Activated CD4-positive, alpha-beta memory T cell treated with anti-CD3 and anti-CD28 coated beads, Interleukin-2, amount 10 ng/mL, durations not matched to agents 7 days and 5 days (primary cell): Measurements from ENCODE around the gene USP17L5. TPM values are rescaled to one million over a fixed set of nuclear protein-coding genes. Genes with fewer than 3 reads are reported as not detected.
"Not testable (repeated sequence)": the region's sequence is repeated elsewhere in the genome, so short reads cannot be mapped to it uniquely, and the experiment has no call there.

Source experiments
- CTCF ChIA-PET: fragments of 350-600 bp; sonication (Branson Sonifier 250); formaldehyde crosslinking; loops from one replicate; lab custom pipeline; 2021; ENCODE audit warnings: antibody characterized with exemption, inconsistent platforms; lab: Charles Lee
- POLR2A ChIA-PET: fragments of 350-600 bp; sonication (Branson Sonifier 250); formaldehyde crosslinking; loops from one replicate; lab custom pipeline; 2021; ENCODE audit warnings: antibody characterized with exemption; lab: Charles Lee
- DNase-seq: peaks from one replicate; pipeline ENCODE4 v3.0.0-alpha.2; 2020
- H3K27ac Mint-ChIP-seq: one replicate; pipeline ENCODE4 v1.8.0; 2021; ENCODE audit warnings: mild to moderate bottlenecking, mixed read lengths
- H3K27me3 Mint-ChIP-seq: one replicate; pipeline ENCODE4 v1.8.0; 2021; ENCODE audit warnings: mixed read lengths
- H3K36me3 Mint-ChIP-seq: one replicate; pipeline ENCODE4 v1.8.0; 2021; ENCODE audit warnings: low read depth, mixed read lengths
- H3K4me1 Mint-ChIP-seq: one replicate; pipeline ENCODE4 v1.8.0; 2021; ENCODE audit warnings: mixed read lengths
- H3K4me3 Mint-ChIP-seq: one replicate; pipeline ENCODE4 v1.8.0; 2021; ENCODE audit warnings: mild to moderate bottlenecking, mixed read lengths
- H3K9me3 Mint-ChIP-seq: one replicate; pipeline ENCODE4 v1.8.0; 2021; ENCODE audit warnings: mixed read lengths
- total RNA-seq, 2 experiments: library from RNA; stranded (reverse); gene quantifications; one replicate each; pipeline ENCODE4 v1.2.3, GENCODE V29; 2021

USP17L5 gene
- not detected for total RNA-seq

- DNase-seq, H3K27me3 Mint-ChIP-seq, H3K4me1 Mint-ChIP-seq, H3K36me3 Mint-ChIP-seq, POLR2A ChIA-PET, H3K27ac Mint-ChIP-seq, H3K9me3 Mint-ChIP-seq, H3K4me3 Mint-ChIP-seq, CTCF ChIA-PET: not testable (repeated sequence)
Measured at GRCh38 chr4:9339103-9339502, at the start of gene USP17L5. TSS of gene USP17L5 (plus strand) at chr4:9339403. CDS start at chr4:9339403, 0 bp downstream.

GRCh38 chr4:9324191-9324590 lies 15.0 kb upstream of the USP17L5 start:
- H3K27me3 Mint-ChIP-seq, H3K27ac Mint-ChIP-seq, DNase-seq, H3K4me3 Mint-ChIP-seq, CTCF ChIA-PET, H3K36me3 Mint-ChIP-seq, H3K4me1 Mint-ChIP-seq, POLR2A ChIA-PET, H3K9me3 Mint-ChIP-seq: not testable (repeated sequence)

GRCh38 chr4:9324865-9325264 lies 14.3 kb upstream of the USP17L5 start, which contains the start of gene USP17L24:
TSS of gene USP17L24 (plus strand) at chr4:9325165. CDS start at chr4:9325165, 0 bp downstream.
- H3K36me3 Mint-ChIP-seq, H3K27me3 Mint-ChIP-seq, H3K9me3 Mint-ChIP-seq, H3K4me1 Mint-ChIP-seq, H3K27ac Mint-ChIP-seq, H3K4me3 Mint-ChIP-seq, POLR2A ChIA-PET, CTCF ChIA-PET, DNase-seq: not testable (repeated sequence)

- H3K36me3 Mint-ChIP-seq, CTCF ChIA-PET, H3K27me3 Mint-ChIP-seq, H3K27ac Mint-ChIP-seq, H3K9me3 Mint-ChIP-seq, POLR2A ChIA-PET, H3K4me1 Mint-ChIP-seq, DNase-seq, H3K4me3 Mint-ChIP-seq: not testable (repeated sequence)
Measured at GRCh38 chr4:9329611-9330010, 9.6 kb upstream of the USP17L5 start, which contains the start of gene USP17L25. TSS of gene USP17L25 (plus strand) at chr4:9329911. CDS start at chr4:9329911, 0 bp downstream.

GRCh38 chr4:9334358-9334757 lies 4.8 kb upstream of the USP17L5 start, which contains the start of gene USP17L26:
TSS of gene USP17L26 (plus strand) at chr4:9334658. CDS start at chr4:9334658, 0 bp downstream.
- H3K27me3 Mint-ChIP-seq, H3K9me3 Mint-ChIP-seq, H3K27ac Mint-ChIP-seq, H3K4me1 Mint-ChIP-seq, DNase-seq, POLR2A ChIA-PET, H3K36me3 Mint-ChIP-seq, CTCF ChIA-PET, H3K4me3 Mint-ChIP-seq: not testable (repeated sequence)

- H3K4me1 Mint-ChIP-seq, H3K27ac Mint-ChIP-seq, H3K27me3 Mint-ChIP-seq, H3K4me3 Mint-ChIP-seq, POLR2A ChIA-PET, H3K36me3 Mint-ChIP-seq, H3K9me3 Mint-ChIP-seq, DNase-seq, CTCF ChIA-PET: not testable (repeated sequence)
Measured at GRCh38 chr4:9343848-9344247, 4.6 kb downstream of the USP17L5 start, which contains the start of gene USP17L27. TSS of gene USP17L27 (plus strand) at chr4:9344148. CDS start at chr4:9344148, 0 bp downstream.

- H3K27me3 Mint-ChIP-seq, DNase-seq, POLR2A ChIA-PET, H3K27ac Mint-ChIP-seq, H3K4me1 Mint-ChIP-seq, H3K9me3 Mint-ChIP-seq, H3K4me3 Mint-ChIP-seq, H3K36me3 Mint-ChIP-seq, CTCF ChIA-PET: not testable (repeated sequence)
Measured at GRCh38 chr4:9348593-9348992, 9.4 kb downstream of the USP17L5 start, which contains the start of gene USP17L28. TSS of gene USP17L28 (plus strand) at chr4:9348893. CDS start at chr4:9348893, 0 bp downstream.

GRCh38 chr4:9350866-9351265 lies 11.7 kb downstream of the USP17L5 start:
- H3K27me3 Mint-ChIP-seq, H3K27ac Mint-ChIP-seq, H3K4me1 Mint-ChIP-seq, CTCF ChIA-PET, POLR2A ChIA-PET, H3K4me3 Mint-ChIP-seq, H3K9me3 Mint-ChIP-seq, H3K36me3 Mint-ChIP-seq, DNase-seq: not testable (repeated sequence)

GRCh38 chr4:9353338-9353737 lies 14.1 kb downstream of the USP17L5 start, which contains the start of gene USP17L29:
TSS of gene USP17L29 (plus strand) at chr4:9353638. CDS start at chr4:9353638, 0 bp downstream.
- H3K27ac Mint-ChIP-seq, H3K4me3 Mint-ChIP-seq, H3K4me1 Mint-ChIP-seq, CTCF ChIA-PET, POLR2A ChIA-PET, H3K27me3 Mint-ChIP-seq, H3K36me3 Mint-ChIP-seq, DNase-seq, H3K9me3 Mint-ChIP-seq: not testable (repeated sequence)

- H3K27me3 Mint-ChIP-seq, H3K36me3 Mint-ChIP-seq, CTCF ChIA-PET, H3K4me3 Mint-ChIP-seq, H3K4me1 Mint-ChIP-seq, H3K9me3 Mint-ChIP-seq, H3K27ac Mint-ChIP-seq, DNase-seq, POLR2A ChIA-PET: not testable (repeated sequence)
Measured at GRCh38 chr4:9362829-9363228, 23.6 kb downstream of the USP17L5 start, which contains the start of gene USP17L30. TSS of gene USP17L30 (plus strand) at chr4:9363129. CDS start at chr4:9363129, 0 bp downstream.

GRCh38 chr4:9379881-9380280 lies 40.7 kb downstream of the USP17L5 start:
- POLR2A ChIA-PET, H3K4me3 Mint-ChIP-seq, H3K27ac Mint-ChIP-seq, H3K27me3 Mint-ChIP-seq, DNase-seq, H3K36me3 Mint-ChIP-seq, H3K9me3 Mint-ChIP-seq, CTCF ChIA-PET, H3K4me1 Mint-ChIP-seq: not testable (repeated sequence)

GRCh38 chr4:9381012-9381534 lies 41.9 kb downstream of the USP17L5 start:
- H3K27me3 Mint-ChIP-seq, H3K27ac Mint-ChIP-seq, H3K36me3 Mint-ChIP-seq, H3K4me1 Mint-ChIP-seq, CTCF ChIA-PET, POLR2A ChIA-PET, H3K9me3 Mint-ChIP-seq: not testable (repeated sequence)
- H3K4me3 Mint-ChIP-seq: peak overlapping the region; percentile 37
- peak; percentile 52 for DNase-seq

GRCh38 chr4:9384126-9384525 lies 44.9 kb downstream of the USP17L5 start:
- POLR2A ChIA-PET: no interaction called here

GRCh38 chr4:9389001-9389400 lies 49.8 kb downstream of the USP17L5 start:
- H3K27ac Mint-ChIP-seq, H3K4me3 Mint-ChIP-seq, H3K27me3 Mint-ChIP-seq, H3K4me1 Mint-ChIP-seq, POLR2A ChIA-PET, DNase-seq, CTCF ChIA-PET, H3K36me3 Mint-ChIP-seq, H3K9me3 Mint-ChIP-seq: not testable (repeated sequence)

More at GRCh38 chr4:9384126-9384525, 44.9 kb downstream of the USP17L5 start:
- Mint-ChIP-seq H3K36me3 (no peaks in the 10 kb centered on the region), H3K27me3 (no peaks in the 10 kb centered on the region), H3K4me3 (no peak overlapping the region), H3K4me1 (no peaks in the 10 kb centered on the region), H3K27ac (no peak overlapping the region), H3K9me3 (no peaks in the 10 kb centered on the region)
- CTCF ChIA-PET: no interaction called here
- no peak for DNase-seq
